Activated CD8-positive, alpha-beta memory T cell treated with anti-CD3 and anti-CD28 coated beads, Interleukin-2, amount 50 U/mL, for 1 hour (primary cell): ENCODE measurements around the gene CKAP4.
"Not testable (repeated sequence)": the region's sequence is repeated elsewhere in the genome, so short reads cannot be mapped to it uniquely, and the experiment has no call there.

Experiments used
- DNase-seq: peaks from one replicate; pipeline ENCODE4 v3.0.0-alpha.2; 2020; ENCODE audit errors: extremely low read depth

Gene CKAP4

GRCh38 chr12:106247674-106248311 lies at the start of gene CKAP4:
CKAP4 (minus strand) TSS chr12:106248020; CDS start chr12:106247851, 169 bp downstream.
- DNase-seq: no peak

- no peak for DNase-seq
Observed at GRCh38 chr12:106297075-106297474, 49.3 kb upstream of the CKAP4 start.

- no peak for DNase-seq
Observed at GRCh38 chr12:106296179-106296877, 48.5 kb upstream of the CKAP4 start.

GRCh38 chr12:106292339-106292738 lies 44.5 kb upstream of the CKAP4 start:
- no peak for DNase-seq

- DNase-seq: no peak
Observed at GRCh38 chr12:106291342-106291741, 43.5 kb upstream of the CKAP4 start.

- DNase-seq: no peak
Observed at GRCh38 chr12:106290666-106291065, 42.8 kb upstream of the CKAP4 start.

GRCh38 chr12:106289196-106289681 lies 41.4 kb upstream of the CKAP4 start:
- DNase-seq: no peak

GRCh38 chr12:106288494-106289195 lies 40.8 kb upstream of the CKAP4 start:
- DNase-seq: no peak

- DNase-seq: no peak
Observed at GRCh38 chr12:106288101-106288493, 40.3 kb upstream of the CKAP4 start.

GRCh38 chr12:106287364-106287763 lies 39.5 kb upstream of the CKAP4 start:
- DNase-seq: no peak

- DNase-seq: not testable (repeated sequence)
Observed at GRCh38 chr12:106286576-106287162, 38.8 kb upstream of the CKAP4 start.

- no peak for DNase-seq
Observed at GRCh38 chr12:106285982-106286381, 38.2 kb upstream of the CKAP4 start.

- no peak for DNase-seq
Observed at GRCh38 chr12:106284358-106285105, 36.7 kb upstream of the CKAP4 start.

- peak; percentile 20 for DNase-seq
Observed at GRCh38 chr12:106282457-106283097, 34.8 kb upstream of the CKAP4 start.

- DNase-seq: no peak
Observed at GRCh38 chr12:106281804-106282203, 34.0 kb upstream of the CKAP4 start.

GRCh38 chr12:106281056-106281782 lies 33.4 kb upstream of the CKAP4 start:
- DNase-seq: no peak

GRCh38 chr12:106280106-106280505 lies 32.3 kb upstream of the CKAP4 start:
- DNase-seq: no peak

GRCh38 chr12:106276032-106276740 lies 28.4 kb upstream of the CKAP4 start:
- no peak for DNase-seq

- no peak for DNase-seq
Observed at GRCh38 chr12:106275458-106275857, 27.6 kb upstream of the CKAP4 start.
